GM18507 (cell line): ENCODE measurements around the gene EPHB1.
"Not testable (repeated sequence)": the region's sequence is repeated elsewhere in the genome, so short reads cannot be mapped to it uniquely, and the experiment has no call there.

Source experiments
- DNase-seq: peaks from one replicate; pipeline ENCODE4 v3.0.0; 2011; ENCODE audit warnings: low read depth; ENCODE audit not compliant: insufficient read length; ENCODE audit errors: extremely low spot score
- FAIRE-seq: peaks from 2 replicates; lab custom pipeline; 2011; peaks lifted over from hg19 to GRCh38; lab: Jason Lieb, UNC

EPHB1 gene

DNA sequence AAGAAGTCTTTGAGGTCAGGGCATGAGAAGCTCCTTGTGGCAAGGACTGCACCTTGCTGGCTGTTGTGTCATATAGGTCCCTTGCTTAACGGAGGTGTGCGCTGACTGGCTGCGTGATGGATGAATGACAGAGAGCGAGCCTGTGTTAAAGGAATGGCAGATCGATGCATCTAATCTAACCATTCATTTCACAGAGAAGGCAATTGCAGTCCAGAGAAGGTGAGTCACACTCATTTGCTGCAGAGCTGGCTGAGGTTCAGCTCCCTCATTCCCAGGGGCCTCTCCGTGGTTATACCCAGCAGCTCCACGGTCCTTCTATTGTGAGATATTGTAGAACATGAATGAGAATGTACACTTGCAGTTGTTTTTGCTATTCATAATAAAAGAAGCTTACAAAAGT, 289.3 kb downstream of the EPHB1 start:
- DNase-seq (no peak), FAIRE-seq (no peak)

DNA sequence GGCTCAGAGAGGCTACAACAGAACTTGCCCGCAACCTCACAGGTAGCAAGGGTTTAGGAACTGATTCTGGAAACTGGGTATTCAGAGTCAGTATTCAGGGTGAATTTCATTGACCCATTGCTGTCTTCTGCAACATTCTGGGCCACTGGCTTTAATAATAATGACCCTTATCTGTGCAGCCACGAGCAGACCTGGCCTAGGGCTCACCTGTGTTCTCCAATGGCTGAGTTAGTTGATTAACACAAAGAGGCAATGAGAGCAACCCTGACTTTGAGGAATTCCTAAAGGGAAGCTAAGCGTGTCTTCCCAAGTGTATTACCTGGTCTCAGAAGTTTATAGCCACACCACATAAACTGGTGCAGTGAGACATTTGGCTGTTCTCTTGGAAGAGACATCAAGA, 289.9 kb downstream of the EPHB1 start:
- DNase-seq (no peak), FAIRE-seq (no peak)

DNA sequence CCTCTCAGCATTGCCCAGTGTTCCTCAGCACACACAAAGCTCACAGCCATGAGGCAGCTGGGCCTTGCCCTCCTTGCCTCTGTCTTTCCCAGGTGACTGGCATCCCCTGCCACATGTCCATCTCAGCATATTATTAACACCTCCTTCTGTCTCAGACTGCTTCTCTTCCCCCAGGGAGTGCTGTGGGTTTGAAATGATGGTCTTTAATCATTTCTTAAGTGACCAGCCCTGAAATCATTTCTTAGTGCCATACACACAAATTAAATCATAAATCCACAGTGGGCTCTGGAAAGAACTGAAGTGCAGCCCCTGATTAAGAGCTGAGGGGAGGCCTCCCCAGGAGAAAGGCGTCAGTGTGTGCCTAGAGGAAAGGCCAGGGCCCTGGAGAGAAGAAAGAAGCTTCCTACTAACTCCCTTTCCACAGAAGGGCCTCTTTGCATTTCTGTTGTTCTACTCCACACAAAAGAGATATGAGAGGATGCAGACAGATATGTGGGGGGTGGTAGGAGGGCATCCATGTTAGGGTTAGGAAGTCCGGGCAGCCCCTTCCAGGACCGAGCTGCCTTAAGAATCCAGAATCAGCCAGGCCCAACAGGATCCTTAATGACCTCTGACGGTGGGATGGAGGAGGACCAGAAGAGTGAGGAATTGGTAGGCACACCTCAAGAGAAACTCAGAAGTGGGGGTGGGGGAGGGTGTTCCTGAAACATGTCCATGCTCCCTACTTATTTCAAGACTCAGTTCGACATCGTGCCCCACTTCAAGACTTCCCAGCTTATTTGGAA, 290.8 kb downstream of the EPHB1 start:
- no peak for FAIRE-seq

DNA sequence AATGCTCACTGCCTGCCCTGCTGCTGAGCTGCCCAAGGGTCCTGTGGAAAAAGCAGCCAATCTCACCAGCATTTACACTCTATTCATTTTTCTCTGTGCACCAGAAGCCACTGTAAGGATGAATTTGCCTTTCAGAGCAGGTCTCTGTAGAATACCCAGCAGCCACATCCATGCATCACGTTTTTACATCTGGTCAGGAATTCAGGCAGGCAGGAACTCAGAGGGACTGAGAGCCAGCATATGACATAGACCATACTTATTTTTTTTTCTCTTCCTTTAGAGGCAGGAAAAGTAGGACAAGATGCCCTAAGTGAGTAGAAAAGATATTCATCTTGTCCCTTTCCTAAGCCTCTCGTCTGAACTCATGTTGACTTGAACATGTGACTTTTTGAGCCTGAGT, 292.7 kb downstream of the EPHB1 start:
- FAIRE-seq = no peak
- DNase-seq = no peak

More for the DNA sequence above, 290.8 kb downstream of the EPHB1 start:
- DNase-seq = no peak

DNA sequence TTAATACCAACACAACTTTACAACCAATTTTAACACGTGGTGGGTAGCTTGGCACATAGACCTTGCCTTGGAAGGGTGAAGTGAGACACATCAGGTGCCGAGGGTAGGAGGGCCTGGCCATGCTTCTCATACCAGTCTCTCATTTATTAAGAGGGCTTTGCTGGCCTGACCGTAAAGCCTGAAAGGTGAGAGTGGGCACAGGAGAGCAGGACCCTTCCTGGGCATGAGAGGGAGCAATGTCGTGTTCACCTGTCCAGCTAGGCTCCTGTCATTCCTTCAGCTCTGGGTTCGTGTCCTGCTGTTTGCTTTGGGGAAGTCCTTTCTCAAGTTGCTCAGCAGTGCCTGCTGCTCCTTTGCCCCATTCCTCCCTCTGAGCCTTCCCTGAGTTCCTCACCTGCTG, 294.4 kb downstream of the EPHB1 start:
- FAIRE-seq (no peak), DNase-seq (no peak)

DNA sequence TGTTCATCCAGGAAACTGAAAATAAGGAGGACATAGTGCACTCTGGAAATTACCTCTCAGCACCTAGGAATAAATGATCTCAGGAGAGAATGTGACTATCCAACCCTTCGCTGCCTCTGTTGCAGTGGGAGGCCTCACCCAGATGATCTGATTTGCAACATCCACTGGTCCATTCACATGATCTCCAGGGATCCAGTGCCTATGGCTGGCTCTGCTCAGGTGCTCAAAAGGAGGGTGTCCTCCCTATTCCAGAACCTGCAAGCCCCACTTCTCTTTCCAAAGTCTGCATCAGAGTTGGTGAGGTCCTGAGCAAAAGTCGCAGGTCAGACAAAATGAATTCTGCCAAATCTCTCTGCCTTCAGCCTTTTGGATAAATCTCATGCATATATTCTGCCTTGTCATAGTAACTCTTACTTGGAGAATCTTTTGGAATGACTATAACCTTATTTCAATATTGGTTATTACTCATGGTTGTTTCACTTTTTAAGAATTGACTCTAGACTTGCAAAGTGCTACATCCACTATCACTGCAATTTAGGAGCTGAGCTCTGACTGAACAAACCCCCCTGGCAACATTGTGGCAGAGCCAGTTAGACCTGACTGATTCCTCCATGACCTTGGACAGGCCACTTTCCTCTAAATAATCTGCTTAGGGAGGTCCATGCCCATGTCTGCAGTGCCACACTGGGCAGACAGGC, 295.1 kb downstream of the EPHB1 start:
- FAIRE-seq = no peak
- DNase-seq = no peak

DNA sequence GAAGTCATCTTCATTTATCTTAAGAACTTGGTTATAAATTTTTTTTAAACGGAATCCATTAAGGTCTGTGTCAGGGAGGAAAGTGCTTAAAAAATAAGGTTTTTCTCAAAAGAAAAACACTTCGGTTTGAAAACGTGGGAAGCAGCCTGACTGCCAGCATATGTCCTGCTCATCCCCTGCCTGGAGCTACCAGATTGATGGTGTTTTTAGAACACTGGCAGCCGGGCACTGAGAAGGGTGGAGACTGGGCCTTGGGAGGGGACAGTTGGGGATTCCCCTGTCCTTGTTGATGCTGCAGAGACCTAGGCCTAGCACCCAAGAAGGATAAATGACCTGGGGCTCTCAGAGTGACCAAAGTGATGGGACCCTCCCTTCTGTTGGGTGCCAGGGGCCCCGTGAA, 296.9 kb downstream of the EPHB1 start:
- DNase-seq = no peak
- FAIRE-seq = no peak

DNA sequence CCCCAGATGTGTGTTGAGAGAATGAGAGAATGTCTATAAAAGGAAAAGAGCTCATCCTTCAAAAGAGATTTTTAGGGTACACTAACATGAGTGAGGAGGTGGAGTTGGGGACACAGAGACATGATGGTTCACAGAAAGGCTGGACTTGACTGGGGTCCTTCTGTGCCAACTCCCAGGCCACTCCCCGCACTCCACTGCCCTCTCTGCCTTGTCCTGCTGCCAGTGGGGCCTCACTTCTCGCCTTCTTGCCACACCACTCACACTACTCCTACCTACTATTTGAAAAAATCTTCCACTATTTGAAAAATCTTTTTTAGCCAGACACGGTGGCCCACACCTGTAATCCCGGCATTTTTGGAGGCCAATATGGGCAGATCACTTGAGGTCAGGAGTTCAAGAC, 298.1 kb downstream of the EPHB1 start:
- no peak for FAIRE-seq

DNA sequence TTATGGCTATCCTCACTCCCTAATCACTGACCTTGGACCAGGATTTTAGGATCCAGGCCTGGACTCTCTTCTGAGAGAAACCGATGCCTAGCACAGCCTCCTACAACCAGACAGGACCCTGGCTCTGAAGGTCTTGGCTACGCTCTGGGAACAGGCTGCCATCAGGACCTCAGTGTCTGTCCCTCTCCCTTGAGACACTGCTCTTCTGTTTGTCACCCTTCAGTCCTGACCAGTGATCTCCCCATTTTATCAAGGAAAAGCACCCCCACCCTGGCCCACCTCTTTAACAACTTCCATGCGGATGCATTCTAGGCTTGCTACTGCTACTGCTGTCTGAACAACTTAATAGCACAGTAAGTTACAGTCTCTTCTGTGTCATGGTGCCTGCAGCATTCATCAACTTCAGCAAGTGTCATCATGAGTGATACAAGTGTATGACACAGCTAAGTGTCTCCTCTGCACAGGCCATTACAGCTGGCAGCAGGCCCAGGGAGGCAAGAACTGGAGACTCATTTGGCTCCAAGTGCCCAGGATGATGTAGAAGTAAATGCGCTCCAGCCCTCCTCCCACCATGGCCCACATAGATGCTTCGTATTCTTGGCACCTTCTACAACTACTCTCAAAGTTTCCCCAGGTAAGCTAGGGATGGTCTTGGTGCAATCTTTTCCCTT, 302.4 kb downstream of the EPHB1 start:
- FAIRE-seq = no peak
- DNase-seq = no peak

More for the DNA sequence above, 298.1 kb downstream of the EPHB1 start:
- no peak for DNase-seq

DNA sequence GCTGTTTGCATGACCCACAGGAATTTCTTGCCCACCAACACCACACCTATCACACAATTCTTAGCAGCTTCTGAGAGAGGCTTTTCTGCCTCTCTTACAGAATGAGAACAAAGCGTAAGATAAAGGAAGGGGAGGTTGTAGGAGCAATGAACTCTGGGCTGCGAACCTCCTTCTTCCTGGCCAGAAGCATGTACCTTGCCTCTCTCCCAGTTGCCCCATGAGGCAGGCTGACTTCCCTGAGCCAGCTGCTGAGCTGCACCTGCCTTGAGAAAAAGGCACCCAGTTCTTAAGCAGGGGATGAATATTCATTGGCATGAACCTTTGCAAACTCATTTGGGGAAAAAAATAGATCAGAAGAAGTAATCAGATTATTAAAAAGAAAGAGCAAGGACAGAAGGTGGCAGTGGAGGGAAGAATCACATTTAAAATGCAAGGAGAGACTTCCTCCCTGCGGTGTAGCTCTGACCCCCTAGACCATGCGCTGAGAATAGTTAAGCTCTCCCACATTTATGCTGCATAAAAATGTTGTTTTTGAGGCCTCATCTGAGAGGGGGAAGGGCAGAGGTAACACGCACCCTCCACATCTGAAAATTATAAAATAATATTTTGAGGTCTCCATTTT, 304.8 kb downstream of the EPHB1 start:
- FAIRE-seq = no peak
- no peak for DNase-seq

DNA sequence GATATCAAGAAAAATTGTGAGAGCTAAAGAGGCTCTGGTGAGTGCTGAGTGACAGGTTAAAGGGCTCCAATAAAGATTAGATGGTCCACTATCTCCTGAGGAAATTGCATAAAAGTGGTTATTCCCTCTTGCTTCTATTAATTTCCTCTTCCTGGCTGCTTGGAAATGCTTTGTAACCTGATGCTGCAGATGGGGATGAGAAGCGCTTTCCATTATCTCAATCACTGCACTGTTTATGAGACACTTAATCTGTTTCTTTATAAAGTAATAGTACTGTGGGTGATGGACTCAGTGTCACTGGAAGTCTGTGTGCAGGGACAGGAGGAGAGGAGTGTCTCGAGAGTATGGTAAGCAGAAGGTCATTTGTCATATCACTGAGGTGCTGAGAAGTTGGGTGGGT, 305.3 kb downstream of the EPHB1 start:
- DNase-seq = no peak
- FAIRE-seq = no peak

DNA sequence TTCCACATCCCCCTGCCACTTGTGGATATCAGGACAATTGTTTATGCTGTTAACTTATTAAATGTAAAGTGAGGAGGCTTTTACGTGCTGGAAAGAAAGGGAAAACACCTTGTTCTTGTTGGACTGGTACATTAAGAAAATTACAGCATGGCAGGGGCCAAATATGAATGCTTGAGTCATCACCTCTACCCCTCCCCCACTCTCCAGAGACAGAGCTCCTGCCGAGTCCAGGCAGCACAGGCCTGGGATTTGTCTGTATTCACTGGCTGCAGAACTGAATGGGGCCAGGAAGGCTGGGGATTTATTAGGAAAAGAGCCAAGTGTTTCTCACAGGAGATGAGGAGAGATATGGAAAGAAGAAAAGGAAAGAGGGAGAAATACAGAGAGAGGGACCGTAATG, 308.9 kb downstream of the EPHB1 start:
- FAIRE-seq = no peak
- DNase-seq = no peak

DNA sequence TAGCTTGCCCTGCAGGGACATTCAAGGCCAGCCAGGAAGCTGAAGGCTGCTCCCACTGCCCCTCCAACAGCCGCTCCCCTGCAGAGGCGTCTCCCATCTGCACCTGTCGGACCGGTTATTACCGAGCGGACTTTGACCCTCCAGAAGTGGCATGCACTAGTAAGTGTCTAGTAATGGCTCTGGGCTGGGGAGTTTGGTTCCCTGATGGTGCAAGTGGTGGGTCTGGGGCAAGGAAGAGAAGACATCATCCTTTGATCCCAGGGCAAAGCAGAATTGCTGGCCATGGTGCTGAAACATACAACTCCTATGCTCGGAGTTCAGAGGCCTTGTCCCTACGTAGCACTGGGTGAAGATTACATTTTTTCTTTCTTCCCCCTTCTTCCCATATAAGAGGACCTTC, 311.4 kb downstream of the EPHB1 start:
- FAIRE-seq (no peak), DNase-seq (no peak)

DNA sequence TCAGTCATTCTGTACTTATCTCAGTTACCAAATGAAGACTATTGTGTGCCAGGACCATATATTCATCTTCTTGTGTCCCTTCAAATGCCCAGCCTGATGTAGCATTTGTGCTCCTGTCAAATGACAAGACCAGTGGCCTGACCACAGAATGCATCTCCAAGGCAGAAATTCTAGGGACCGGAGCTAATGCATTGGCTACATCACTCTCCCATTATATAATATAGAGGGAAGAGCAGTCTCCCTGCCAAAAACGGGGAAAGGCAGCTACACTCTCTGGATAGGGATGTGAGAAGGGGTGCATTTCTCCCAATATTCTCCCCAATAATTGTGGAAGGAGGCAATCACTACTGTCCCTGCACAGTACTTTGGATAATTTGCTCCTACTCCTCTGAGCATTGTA, 312.0 kb downstream of the EPHB1 start:
- FAIRE-seq (no peak), DNase-seq (no peak)

DNA sequence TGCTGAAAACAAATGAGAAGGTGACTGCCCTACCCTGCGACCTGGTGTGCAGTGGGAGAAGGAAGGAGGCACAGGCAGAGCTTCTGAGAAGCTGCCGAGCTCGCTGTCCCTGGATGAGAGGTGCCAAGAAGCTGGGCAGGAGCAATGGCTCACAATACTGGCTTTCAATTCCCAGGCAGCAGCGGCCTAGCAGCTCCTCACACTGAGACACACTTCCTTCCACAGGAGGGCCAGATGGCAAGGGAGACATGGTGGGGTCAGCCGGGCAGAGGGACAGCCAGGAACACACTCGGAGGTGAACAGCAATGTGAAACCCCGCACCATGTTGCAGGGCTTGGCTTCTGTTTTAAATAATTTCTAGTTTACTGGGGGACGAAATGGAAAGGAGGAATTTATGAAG, 314.6 kb downstream of the EPHB1 start:
- no peak for DNase-seq
- FAIRE-seq = no peak

DNA sequence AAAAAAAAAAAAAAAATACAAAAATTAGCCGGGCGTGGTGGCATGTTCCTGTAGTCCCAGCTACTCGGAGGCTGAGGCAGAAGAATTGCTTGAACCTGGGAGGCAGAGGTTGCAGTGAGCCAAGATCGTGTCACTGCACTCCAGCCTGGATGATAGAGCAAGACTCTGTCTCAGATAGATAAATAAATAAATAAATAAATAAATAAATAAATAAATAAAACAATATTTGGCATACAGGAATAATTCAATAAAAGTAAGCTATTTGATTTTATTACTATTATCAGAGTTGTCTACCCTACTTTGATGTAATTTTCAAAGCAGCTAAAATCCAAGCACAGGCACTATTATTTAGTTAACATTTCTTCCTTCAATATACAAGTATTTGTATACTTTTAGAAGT, 319.5 kb downstream of the EPHB1 start:
- FAIRE-seq = not testable (repeated sequence)

DNA sequence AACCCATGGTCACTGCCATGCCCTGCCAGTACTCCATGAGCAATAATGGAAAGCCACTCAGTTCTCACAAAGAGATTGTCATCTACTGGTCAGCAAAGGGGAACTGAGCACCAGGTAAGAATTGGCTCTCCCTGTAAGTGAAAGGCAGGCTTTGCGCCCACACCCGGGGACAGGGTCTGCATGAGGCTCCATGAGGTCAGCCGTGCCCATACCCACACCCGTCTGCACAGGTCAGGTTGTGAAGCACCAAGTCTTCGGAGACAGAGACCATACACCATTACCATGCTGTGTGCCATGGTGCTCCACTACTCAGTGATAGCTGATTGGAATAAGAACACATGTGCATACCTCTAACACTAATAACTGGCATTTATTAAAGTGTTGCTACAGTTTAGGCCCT, 322.9 kb downstream of the EPHB1 start:
- DNase-seq = no peak

More for the DNA sequence above, 319.5 kb downstream of the EPHB1 start:
- not testable (repeated sequence) for DNase-seq

DNA sequence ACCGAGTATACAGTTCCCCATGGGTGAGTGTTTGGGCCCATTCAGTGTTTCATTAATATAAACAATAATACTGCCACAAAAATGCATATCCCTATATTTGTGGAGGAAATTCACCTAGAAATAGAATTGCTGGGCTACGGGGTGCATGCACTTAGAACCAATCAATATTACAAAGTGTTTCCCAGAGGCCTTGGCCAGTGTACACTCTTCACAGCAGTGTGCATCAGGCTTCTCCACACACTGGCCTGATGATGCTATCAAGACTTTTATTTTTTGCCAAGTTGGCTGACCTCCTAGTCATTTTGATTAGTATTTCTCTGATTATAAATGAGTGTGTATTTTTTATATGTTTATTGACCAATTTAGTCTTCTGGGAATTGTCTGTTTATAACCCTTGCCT, 323.7 kb downstream of the EPHB1 start:
- FAIRE-seq (no peak), DNase-seq (no peak)

More for the DNA sequence above, 322.9 kb downstream of the EPHB1 start:
- no peak for FAIRE-seq

DNA sequence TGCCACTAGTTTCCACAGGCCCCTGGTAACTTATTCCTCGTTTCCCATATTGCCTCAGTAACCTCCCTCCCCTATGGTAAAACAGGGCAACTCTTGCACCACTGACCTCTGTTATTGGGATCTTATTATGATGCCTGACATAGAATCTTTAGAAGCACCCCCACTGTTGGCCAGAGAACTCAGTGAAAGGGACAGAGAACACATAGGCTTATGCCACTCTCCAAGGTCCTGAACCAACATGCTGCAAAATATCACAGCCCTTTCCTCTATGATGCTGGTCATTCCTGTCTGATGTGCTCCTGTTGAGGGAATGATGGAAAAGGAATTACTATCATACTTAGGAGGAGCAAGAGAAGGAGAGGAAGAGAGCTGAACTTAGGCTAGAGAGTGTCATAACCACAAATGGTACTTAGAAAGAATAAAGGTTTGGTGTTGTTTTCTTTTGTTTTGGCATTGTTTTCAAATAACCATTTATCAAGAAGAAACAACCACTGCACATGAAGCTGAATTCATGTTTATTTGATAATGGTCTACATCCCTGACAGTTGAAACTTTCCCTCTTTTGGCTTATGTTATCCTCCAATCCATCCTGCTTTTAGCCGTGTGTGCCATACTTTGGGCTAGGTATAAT, 330.2 kb downstream of the EPHB1 start:
- FAIRE-seq = no peak
- no peak for DNase-seq
